GM12878 (cell line): ENCODE results near the gene SERPINE1. TPM values are rescaled to one million over a fixed set of nuclear protein-coding genes. Genes with fewer than 3 reads are reported as not detected.
A peak's percentile ranks its signal among the peaks of the same experiment; 100 is the strongest.

ENCODE experiments used
- BHLHE40 ChIP-seq, 2 experiments: fragments of 450-650 bp in 1 of 2; IDR thresholded peaks; 2 replicates each; pipeline ENCODE4 v1.6.1; 2011 to 2017; ENCODE audit warnings: low read depth in 2 of 2, borderline replicate concordance in 1 of 2, improper control_type of control experiment in 1 of 2, low read length in 1 of 2, mild to moderate bottlenecking in 1 of 2
- CTCF ChIP-seq, 3 experiments: IDR thresholded peaks in 2 of 3; conservative IDR thresholded peaks in 1 of 3; 2 replicates each; pipeline ENCODE4 v1.5.1; 2011; ENCODE audit warnings: low read depth in 3 of 3, low read length in 3 of 3, mild to moderate bottlenecking in 3 of 3, control low read depth in 2 of 3, moderate library complexity in 2 of 3, inconsistent platforms in 1 of 3, mixed read lengths in 1 of 3; ENCODE audit not compliant: control insufficient read depth in 2 of 3, insufficient read depth in 1 of 3; ENCODE audit errors: extremely low read depth in 1 of 3
- EZH2 ChIP-seq: IDR thresholded peaks from 2 replicates; pipeline ENCODE4 v1.6.1; 2012; ENCODE audit warnings: low read depth, mild to moderate bottlenecking, control low read depth, inconsistent platforms, low read length, borderline replicate concordance; ENCODE audit not compliant: control insufficient read depth
- GABPA ChIP-seq: IDR thresholded peaks from 2 replicates; pipeline ENCODE4 v1.6.1; 2014; ENCODE audit warnings: antibody characterized with exemption, low read depth, mild to moderate bottlenecking, inconsistent platforms
- JUND ChIP-seq: IDR thresholded peaks from 2 replicates; pipeline ENCODE4 v1.6.1; 2012; ENCODE audit warnings: low read depth, mild to moderate bottlenecking, low read length, improper control_type of control experiment, moderate library complexity
- KDM1A ChIP-seq: fragments of 200-600 bp; sonication (generic); IDR thresholded peaks from 2 replicates; pipeline ENCODE4 v1.6.1; 2016; ENCODE audit warnings: borderline replicate concordance
- MTA3 ChIP-seq: IDR thresholded peaks from 2 replicates; pipeline ENCODE4 v1.6.1; 2012; ENCODE audit warnings: low read length, inconsistent platforms, borderline replicate concordance
- PBX3 ChIP-seq: IDR thresholded peaks from 2 replicates; pipeline ENCODE4 v1.6.1; 2011; ENCODE audit warnings: mild to moderate bottlenecking, low read depth, low read length, moderate library complexity; ENCODE audit not compliant: insufficient replicate concordance
- RELA ChIP-seq: fragments of 450-650 bp; IDR thresholded peaks from 2 replicates; pipeline ENCODE4 v1.8.0; 2014; ENCODE audit warnings: borderline replicate concordance; ENCODE audit not compliant: partially characterized antibody
- SIN3A ChIP-seq: IDR thresholded peaks from 2 replicates; pipeline ENCODE4 v1.6.1; 2012; ENCODE audit warnings: low read depth, low read length, improper control_type of control experiment
- SMARCA5 ChIP-seq: fragments of 450-650 bp; IDR thresholded peaks from 2 replicates; pipeline ENCODE4 v1.6.1; 2017; ENCODE audit warnings: mild to moderate bottlenecking
- SPI1 ChIP-seq: IDR thresholded peaks from 2 replicates; pipeline ENCODE4 v1.6.1; 2011; ENCODE audit warnings: low read depth, mild to moderate bottlenecking, low read length, moderate library complexity, borderline replicate concordance; ENCODE audit not compliant: insufficient read depth
- ZNF687 ChIP-seq: fragments of 450-650 bp; IDR thresholded peaks from 2 replicates; pipeline ENCODE4 v1.6.1; 2017; ENCODE audit warnings: mild to moderate bottlenecking, moderate library complexity
- polyA plus RNA-seq, 11 experiments: library from polyadenylated mRNA; depleted of rRNA in 4 of 11; unstranded in 6 of 11; stranded (reverse) in 5 of 11; fragments of >200 nt; fragmentation: Nextera tagmentation in 4 of 11; fragmentation: Illumina TruSeq in 1 of 11; extraction: Ambion mirVana in 4 of 11; extraction: Trizol in 1 of 11; gene quantifications; 1 replicate in 1 of 11; 2 replicates in 10 of 11; pipeline versions ENCODE4 v1.2.1 to v1.2.3, GENCODE V29; 2011 to 2016; ENCODE audit warnings: inconsistent platforms in 2 of 11, missing spikeins in 2 of 11, low read depth in 1 of 11
- total RNA-seq, 4 experiments: library from RNA; depleted of rRNA in 3 of 4; stranded (reverse); fragments of >200 nt in 3 of 4; fragmentation: Illumina TruSeq in 1 of 4; extraction: Trizol in 1 of 4; gene quantifications; 2 replicates each; pipeline versions ENCODE4 v1.2.1 to v1.2.3, GENCODE V29; 2013 to 2021
- TF ChIP-seq, protein P1 (sequence below): fragments of 450-650 bp; conservative IDR thresholded peaks from 2 replicates; pipeline ENCODE4 v1.6.1; 2017; ENCODE audit warnings: mild to moderate bottlenecking, moderate library complexity

Gene SERPINE1
- total and polyA plus RNA-seq, 10 of the 15 experiments (the other 5 are each of a cell fraction or from before 2014, with no cell fraction given): 0.20 to 2.4 (median 0.44) TPM

GRCh38 chr7:101138213-101138870 is 11.4 kb downstream of the SERPINE1 start (continued):
- TF ChIP-seq ZNF687 (peak; percentile 41; the same call in 1 of the 2 replicates), BHLHE40 (IDR thresholded peaks at IDR 0.05; ENCODE audit: borderline replicate concordance in 1 of 2, low read depth in 2 of 2, low read length in 1 of 2) (peak; percentile 98), SPI1 (no peak), RELA (peak; percentile 53), GABPA (peak; percentile 69), JUND (peak; percentile 78; the same call in 1 of the 2 replicates), SMARCA5 (no peak), EZH2 (no peak), CTCF (IDR thresholded peaks at IDR 0.05 in 2 of 3, conservative IDR thresholded peaks at IDR 0.05 in 1 of 3; ENCODE audit: control insufficient read depth in 2 of 3, extremely low read depth in 1 of 3, insufficient read depth in 1 of 3, low read depth in 3 of 3, low read length in 3 of 3) (peak; percentile 55 to 83 (median 57)), SIN3A (no peak), PBX3 (peak; percentile 36), MTA3 (no peak), KDM1A (no peak)
- TF ChIP-seq, protein P1, sequence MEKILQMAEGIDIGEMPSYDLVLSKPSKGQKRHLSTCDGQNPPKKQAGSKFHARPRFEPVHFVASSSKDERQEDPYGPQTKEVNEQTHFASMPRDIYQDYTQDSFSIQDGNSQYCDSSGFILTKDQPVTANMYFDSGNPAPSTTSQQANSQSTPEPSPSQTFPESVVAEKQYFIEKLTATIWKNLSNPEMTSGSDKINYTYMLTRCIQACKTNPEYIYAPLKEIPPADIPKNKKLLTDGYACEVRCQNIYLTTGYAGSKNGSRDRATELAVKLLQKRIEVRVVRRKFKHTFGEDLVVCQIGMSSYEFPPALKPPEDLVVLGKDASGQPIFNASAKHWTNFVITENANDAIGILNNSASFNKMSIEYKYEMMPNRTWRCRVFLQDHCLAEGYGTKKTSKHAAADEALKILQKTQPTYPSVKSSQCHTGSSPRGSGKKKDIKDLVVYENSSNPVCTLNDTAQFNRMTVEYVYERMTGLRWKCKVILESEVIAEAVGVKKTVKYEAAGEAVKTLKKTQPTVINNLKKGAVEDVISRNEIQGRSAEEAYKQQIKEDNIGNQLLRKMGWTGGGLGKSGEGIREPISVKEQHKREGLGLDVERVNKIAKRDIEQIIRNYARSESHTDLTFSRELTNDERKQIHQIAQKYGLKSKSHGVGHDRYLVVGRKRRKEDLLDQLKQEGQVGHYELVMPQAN: no peak
